GM19328 (cell line): Measurements from ENCODE around the gene SMPDL3A.

Experiments
- ATAC-seq: cut with Tn5 transposase; IDR thresholded peaks from one replicate; pipeline ENCODE4 v1.9.1; 2021; ENCODE audit warnings: mild to moderate bottlenecking, moderate library complexity; ENCODE audit not compliant: unreplicated experiment

SMPDL3A gene

GRCh38 chr6:122800906-122801305, 11.8 kb downstream of the SMPDL3A start:
- no peak for ATAC-seq

GRCh38 chr6:122801397-122801796, 12.3 kb downstream of the SMPDL3A start:
- no peak for ATAC-seq

- ATAC-seq, result no peak
These were observed 14.2 kb downstream of the SMPDL3A start for GRCh38 chr6:122803171-122803661.

GRCh38 chr6:122804962-122805485, 16.0 kb downstream of the SMPDL3A start:
- ATAC-seq, result no peak

- no peak for ATAC-seq
These were observed 17.2 kb downstream of the SMPDL3A start for GRCh38 chr6:122806291-122806690.

- ATAC-seq, result no peak
These were observed 19.2 kb downstream of the SMPDL3A start for GRCh38 chr6:122808121-122808885.

- no peak for ATAC-seq
These were observed 19.9 kb downstream of the SMPDL3A start for GRCh38 chr6:122809001-122809400.

GRCh38 chr6:122809691-122810090, 20.6 kb downstream of the SMPDL3A start:
- ATAC-seq, result no peak

GRCh38 chr6:122810189-122810588, 21.1 kb downstream of the SMPDL3A start:
- no peak for ATAC-seq

GRCh38 chr6:122817358-122817757, 28.3 kb downstream of the SMPDL3A start:
- ATAC-seq, result no peak

- ATAC-seq, result no peak
These were observed 28.7 kb downstream of the SMPDL3A start for GRCh38 chr6:122817766-122818165.

GRCh38 chr6:122818866-122819265, 29.8 kb downstream of the SMPDL3A start:
- no peak for ATAC-seq

GRCh38 chr6:122821095-122821494, 32.0 kb downstream of the SMPDL3A start:
- no peak for ATAC-seq

GRCh38 chr6:122825163-122825562, 36.1 kb downstream of the SMPDL3A start:
- ATAC-seq, result no peak

GRCh38 chr6:122829456-122829855, 40.4 kb downstream of the SMPDL3A start:
- no peak for ATAC-seq

- no peak for ATAC-seq
These were observed 42.5 kb downstream of the SMPDL3A start for GRCh38 chr6:122831511-122831910.

- ATAC-seq, result no peak
These were observed 43.4 kb downstream of the SMPDL3A start for GRCh38 chr6:122832459-122832858.

GRCh38 chr6:122833021-122833491, 44.0 kb downstream of the SMPDL3A start:
- ATAC-seq, result no peak

GRCh38 chr6:122838060-122838780, 49.2 kb downstream of the SMPDL3A start:
- no peak for ATAC-seq

GRCh38 chr6:122839472-122839871, 50.4 kb downstream of the SMPDL3A start:
- peak; percentile 91 for ATAC-seq

- ATAC-seq, result peak; percentile 10
These were observed 50.8 kb downstream of the SMPDL3A start for GRCh38 chr6:122839906-122840305.

GRCh38 chr6:122845464-122845863, 56.4 kb downstream of the SMPDL3A start:
- no peak for ATAC-seq
